Keratinocyte (primary cell): ENCODE results near the gene DDX39B. TPM values are rescaled to one million over a fixed set of nuclear protein-coding genes. Genes with fewer than 3 reads are reported as not detected.

Experiments
- DNase-seq: peaks from one replicate; pipeline ENCODE4 v3.0.0-alpha.2; 2011; ENCODE audit warnings: low read depth, missing footprints, low spot score
- FAIRE-seq: peaks from 2 replicates; lab custom pipeline; 2011; peaks lifted over from hg19 to GRCh38; lab: Jason Lieb, UNC
- H2AFZ ChIP-seq: 2 replicates; pipeline ENCODE4 v1.6.0; 2012; ENCODE audit warnings: low read length, control low read depth, inconsistent platforms; ENCODE audit not compliant: control insufficient read depth
- H3K27ac ChIP-seq: 2 replicates; pipeline ENCODE4 v1.5.1; 2011; ENCODE audit warnings: low read length; ENCODE audit not compliant: control insufficient read depth, insufficient read depth
- H3K27me3 ChIP-seq: 3 replicates; pipeline ENCODE4 v1.6.0; 2011; ENCODE audit warnings: low read length; ENCODE audit not compliant: control insufficient read depth, insufficient read depth; ENCODE audit errors: extremely low read depth
- H3K36me3 ChIP-seq, 2 experiments: 2 replicates in 1 of 2; 3 replicates in 1 of 2; pipeline ENCODE4 v1.5.1; 2011; ENCODE audit warnings: low read length in 2 of 2, mild to moderate bottlenecking in 1 of 2; ENCODE audit not compliant: control insufficient read depth in 2 of 2, insufficient read depth in 2 of 2; ENCODE audit errors: extremely low read depth in 1 of 2
- H3K4me1 ChIP-seq: 3 replicates; pipeline ENCODE4 v1.5.1; 2011; ENCODE audit warnings: low read length; ENCODE audit not compliant: control insufficient read depth, insufficient read depth; ENCODE audit errors: extremely low read depth
- H3K4me2 ChIP-seq: 3 replicates; pipeline ENCODE4 v1.6.0; 2011; ENCODE audit warnings: low read depth, low read length; ENCODE audit not compliant: control insufficient read depth, insufficient read depth; ENCODE audit errors: extremely low read depth
- H3K4me3 ChIP-seq, 3 experiments: fragments of 200-600 bp in 1 of 3; sonication (generic) in 1 of 3; 2 replicates in 2 of 3; 3 replicates in 1 of 3; pipeline ENCODE4 v1.5.1; 2011 to 2016; ENCODE audit warnings: low read length in 3 of 3, mild to moderate bottlenecking in 3 of 3, control low read depth in 2 of 3, inconsistent platforms in 1 of 3, low read depth in 1 of 3, mixed read lengths in 1 of 3, mixed run types in 1 of 3, moderate library complexity in 1 of 3; ENCODE audit not compliant: control insufficient read depth in 2 of 3, insufficient read depth in 2 of 3; ENCODE audit errors: extremely low read depth in 1 of 3
- H3K79me2 ChIP-seq: 2 replicates; pipeline ENCODE4 v1.6.0; 2012; ENCODE audit warnings: low read length; ENCODE audit not compliant: control insufficient read depth, insufficient read depth
- H3K9ac ChIP-seq: 3 replicates; pipeline ENCODE4 v1.6.0; 2011; ENCODE audit warnings: low read length; ENCODE audit not compliant: control insufficient read depth, insufficient read depth; ENCODE audit errors: extremely low read depth
- H3K9me1 ChIP-seq: 3 replicates; pipeline ENCODE4 v1.6.0; 2011; ENCODE audit warnings: low read length; ENCODE audit not compliant: control insufficient read depth, insufficient read depth; ENCODE audit errors: extremely low read depth
- H3K9me3 ChIP-seq: 2 replicates; pipeline ENCODE4 v1.5.1; 2012; ENCODE audit warnings: low read depth, low read length; ENCODE audit not compliant: control insufficient read depth
- H4K20me1 ChIP-seq: 3 replicates; pipeline ENCODE4 v1.6.0; 2011; ENCODE audit warnings: low read length; ENCODE audit not compliant: control insufficient read depth, insufficient read depth; ENCODE audit errors: extremely low read depth
- CTCF ChIP-seq, 3 experiments: IDR thresholded peaks in 1 of 3; conservative IDR thresholded peaks in 1 of 3; optimal IDR thresholded peaks in 1 of 3; 2 replicates in 2 of 3; 3 replicates in 1 of 3; pipeline versions ENCODE3 to v1.5.1; 2011; ENCODE audit warnings: low read length in 3 of 3, mild to moderate bottlenecking in 3 of 3, moderate library complexity in 2 of 3, control low read depth in 1 of 3, inconsistent platforms in 1 of 3; ENCODE audit not compliant: insufficient read depth in 2 of 3; ENCODE audit errors: extremely low read depth in 1 of 3
- EZH2 ChIP-seq: IDR thresholded peaks from one replicate; pipeline ENCODE4 v1.6.1; 2012; ENCODE audit warnings: inconsistent platforms, mild to moderate bottlenecking, low read length, moderate library complexity
- dilution Hi-C: fragments of 300-500 bp; cut with MboI; formaldehyde crosslinking; loops from one replicate; pipeline ENCODE4 v1.7.0; 2020; ENCODE audit warnings: low sequenced_read_pairs; ENCODE audit not compliant: extremely low pct_ligation_motif_present
- polyA plus RNA-seq, 5 experiments: library from polyadenylated mRNA; depleted of rRNA in 3 of 5; stranded (reverse) in 3 of 5; stranded (forward) in 1 of 5; unstranded in 1 of 5; fragments of >200 nt; gene quantifications; 1 replicate in 1 of 5; 2 replicates in 3 of 5; 3 replicates in 1 of 5; pipeline versions ENCODE4 v1.2.1 to v1.2.3, GENCODE V29; 2011 to 2012; ENCODE audit warnings: missing spikeins in 2 of 5, low read depth in 1 of 5, low replicate concordance in 1 of 5

The DDX39B gene
- polyA plus RNA-seq, 1 donor (not counting 4 experiments of a cell fraction or from before 2014, with no cell fraction given), result 314 TPM

GRCh38 chr6:31577579-31577966, 35.8 kb upstream of the DDX39B start:
- Histone ChIP-seq H3K4me1 (peaks cover 23% of the 10 kb centered on the region), H3K4me2 (no peak overlapping the region), H4K20me1 (no peaks in the 10 kb centered on the region), H3K9me1 (no peaks in the 10 kb centered on the region), H3K27me3 (no peaks in the 10 kb centered on the region), H3K27ac (peak overlapping the region; percentile 70), H2AFZ (no peak overlapping the region), H3K4me3 (no peak overlapping the region), H3K9ac (peak overlapping the region; percentile 26), H3K9me3 (no peaks in the 10 kb centered on the region), H3K79me2 (no peaks in the 10 kb centered on the region), H3K36me3 (no peaks in the 10 kb centered on the region)
- DNase-seq (no peak), FAIRE-seq (no peak)
- no peak for TF ChIP-seq EZH2
- no peak for TF ChIP-seq CTCF (optimal IDR thresholded peaks at IDR 0.05 in 1 of 3, IDR thresholded peaks at IDR 0.05 in 1 of 3, conservative IDR thresholded peaks at IDR 0.05 in 1 of 3; ENCODE audit: extremely low read depth in 1 of 3, insufficient read depth in 2 of 3, low read length in 3 of 3)
- dilution Hi-C loops, result no loop called here

- peaks cover 23% of the 10 kb centered on the region for H3K4me1 ChIP-seq
- TF ChIP-seq EZH2 (no peak), CTCF (optimal IDR thresholded peaks at IDR 0.05 in 1 of 3, IDR thresholded peaks at IDR 0.05 in 1 of 3, conservative IDR thresholded peaks at IDR 0.05 in 1 of 3; ENCODE audit: extremely low read depth in 1 of 3, insufficient read depth in 2 of 3, low read length in 3 of 3) (no peak)
- DNase-seq (no peak), FAIRE-seq (no peak)
- H3K9me3 ChIP-seq, result no peaks in the 10 kb centered on the region
- H3K4me2 ChIP-seq, result no peak overlapping the region
- dilution Hi-C loops, result no loop called here
- no peak overlapping the region for H2AFZ ChIP-seq
- no peaks in the 10 kb centered on the region for H3K27me3 ChIP-seq
- no peaks in the 10 kb centered on the region for H3K36me3 ChIP-seq
- peak overlapping the region; percentile 70 for H3K27ac ChIP-seq
- H3K9me1 ChIP-seq, result no peaks in the 10 kb centered on the region
- no peak overlapping the region for H3K4me3 ChIP-seq
- H4K20me1 ChIP-seq, result no peaks in the 10 kb centered on the region
- no peak overlapping the region for H3K9ac ChIP-seq
- H3K79me2 ChIP-seq, result no peaks in the 10 kb centered on the region
Measured at GRCh38 chr6:31576897-31577578, 35.2 kb upstream of the DDX39B start.
